Gastrocnemius medialis (tissue), 4 donors: ENCODE data around the gene WFDC1. TPM values are rescaled to one million over a fixed set of nuclear protein-coding genes. Genes with fewer than 3 reads are reported as not detected.

Experiments used
- ATAC-seq, 2 donors: fragments of 150-250 bp; one replicate each; pipeline ENCODE4 v1.9.1; 2016
- DNase-seq, 2 donors: peaks; one replicate each; pipeline ENCODE4 v3.0.0-alpha.2; 2019
- H3K27ac ChIP-seq, 4 donors: fragments of 200-600 bp; sonication (generic); 1 replicate in 1 of 4; 2 replicates in 3 of 4; pipeline ENCODE4 v1.5.1; 2016 to 2018; ENCODE audit warnings: mild to moderate bottlenecking in 2 of 4, moderate library complexity in 1 of 4
- H3K27me3 ChIP-seq, 3 donors: fragments of 200-600 bp; sonication (generic) in 2 of 3; 1 replicate in 1 of 3; 2 replicates in 2 of 3; pipeline versions ENCODE4 v1.5.1 to v1.6.0; 2016 to 2019; ENCODE audit warnings: mild to moderate bottlenecking in 1 of 3, moderate library complexity in 1 of 3
- H3K36me3 ChIP-seq, 2 donors: fragments of 200-600 bp; sonication (generic) in 1 of 2; one replicate each; pipeline ENCODE4 v1.5.1; 2017 to 2018
- H3K4me1 ChIP-seq, 2 donors: fragments of 200-600 bp; sonication (generic) in 1 of 2; one replicate each; pipeline ENCODE4 v1.5.1; 2016 to 2017; ENCODE audit warnings: mild to moderate bottlenecking in 2 of 2
- H3K4me3 ChIP-seq, 4 donors: fragments of 200-600 bp; sonication (generic) in 3 of 4; 1 replicate in 1 of 4; 2 replicates in 3 of 4; pipeline ENCODE4 v1.5.1; 2016 to 2019; ENCODE audit warnings: mild to moderate bottlenecking in 2 of 4
- H3K9me3 ChIP-seq, 3 donors: fragments of 200-600 bp; sonication (generic) in 2 of 3; 1 replicate in 1 of 3; 2 replicates in 2 of 3; pipeline ENCODE4 v1.5.1; 2016 to 2019
- CTCF ChIP-seq, 5 experiments: fragments of 450-650 bp in 3 of 5; fragments of 200-600 bp in 2 of 5; sonication (generic) in 2 of 5; IDR thresholded peaks in 4 of 5; conservative IDR thresholded peaks in 1 of 5; 1 replicate in 4 of 5; 2 replicates in 1 of 5; pipeline ENCODE4 v1.5.1; 2016 to 2019; ENCODE audit warnings: antibody characterized with exemption in 5 of 5, mild to moderate bottlenecking in 3 of 5, moderate library complexity in 3 of 5
- POLR2A ChIP-seq, 2 donors: fragments of 450-650 bp; IDR thresholded peaks; one replicate each; pipeline ENCODE4 v1.6.1; 2017; ENCODE audit warnings: antibody characterized with exemption in 2 of 2, mild to moderate bottlenecking in 2 of 2, moderate library complexity in 2 of 2
- in situ Hi-C, 4 donors: fragments of 200-750 bp; cut with MboI; loops; one replicate each; pipeline versions ENCODE4 v1.15.0 to v1.8.0; 2017; ENCODE audit warnings: low sequenced_read_pairs in 4 of 4
- intact Hi-C: fragments of 100-400 bp; cut with DNase I; formaldehyde crosslinking; loops from one replicate; pipeline ENCODE4 v1.15.1; 2023; ENCODE audit warnings: low total_unique reads
- total RNA-seq, 4 donors: library from RNA; depleted of rRNA; stranded (reverse); fragments of >200 nt; gene quantifications; one replicate each; pipeline versions ENCODE4 v1.1.0 to v1.2.3, GENCODE V29; 2016

The WFDC1 gene
- total RNA-seq, 4 donors from 2014 or later = 0.40 to 0.68 (median 0.49) TPM; not detected in 1

GRCh38 chr16:84351630-84352029 is 57.0 kb downstream of the WFDC1 start:
- intact Hi-C loops = no loop called here
- no peak for ATAC-seq

GRCh38 chr16:84354306-84354705 is 59.6 kb downstream of the WFDC1 start:
- ATAC-seq = no peak
- no peak overlapping the region for H3K27ac ChIP-seq
- intact Hi-C loops (no loop called here), in situ Hi-C loops (no loop called here)
- no peaks in the 10 kb centered on the region for H3K27me3 ChIP-seq
- no peaks in the 10 kb centered on the region for H3K9me3 ChIP-seq
- TF ChIP-seq CTCF (IDR thresholded peaks at IDR 0.05 in 4 of 5, conservative IDR thresholded peaks at IDR 0.05 in 1 of 5) = no peak
- TF ChIP-seq POLR2A (IDR thresholded peaks at IDR 0.05) = no peak
- DNase-seq = no peak
- no peaks in the 10 kb centered on the region for H3K4me1 ChIP-seq
- H3K36me3 ChIP-seq = no peaks in the 10 kb centered on the region
- no peak overlapping the region for H3K4me3 ChIP-seq

More at GRCh38 chr16:84351630-84352029, 57.0 kb downstream of the WFDC1 start:
- Histone ChIP-seq H3K27me3 (peaks cover 0 to 6% (median 0%) of the 10 kb centered on the region in 3 donors), H3K4me3 (no peak overlapping the region), H3K27ac (no peak overlapping the region), H3K36me3 (no peaks in the 10 kb centered on the region), H3K9me3 (no peaks in the 10 kb centered on the region), H3K4me1 (no peaks in the 10 kb centered on the region)
- DNase-seq = no peak
- TF ChIP-seq CTCF (IDR thresholded peaks at IDR 0.05 in 4 of 5, conservative IDR thresholded peaks at IDR 0.05 in 1 of 5) (no peak), POLR2A (IDR thresholded peaks at IDR 0.05) (no peak)
- in situ Hi-C loops = no loop called here

GRCh38 chr16:84355149-84355548 is 60.5 kb downstream of the WFDC1 start:
- no peak for DNase-seq

GRCh38 chr16:84356176-84356575 is 61.5 kb downstream of the WFDC1 start:
- H3K9me3 ChIP-seq = no peaks in the 10 kb centered on the region
- no peaks in the 10 kb centered on the region for H3K4me1 ChIP-seq
- H3K36me3 ChIP-seq = no peaks in the 10 kb centered on the region
- in situ Hi-C loops (no loop called here), intact Hi-C loops (no loop called here)
- no peak overlapping the region for H3K4me3 ChIP-seq
- no peak for ATAC-seq
- H3K27me3 ChIP-seq = no peaks in the 10 kb centered on the region
- no peak for TF ChIP-seq POLR2A (IDR thresholded peaks at IDR 0.05)
- no peak for TF ChIP-seq CTCF (IDR thresholded peaks at IDR 0.05 in 4 of 5, conservative IDR thresholded peaks at IDR 0.05 in 1 of 5)
- H3K27ac ChIP-seq = no peak overlapping the region
- DNase-seq = no peak

More at GRCh38 chr16:84355149-84355548, 60.5 kb downstream of the WFDC1 start:
- Histone ChIP-seq H3K27me3 (no peaks in the 10 kb centered on the region), H3K27ac (no peak overlapping the region), H3K36me3 (no peaks in the 10 kb centered on the region), H3K4me1 (no peaks in the 10 kb centered on the region), H3K4me3 (no peak overlapping the region), H3K9me3 (no peaks in the 10 kb centered on the region)
- no peak for TF ChIP-seq POLR2A (IDR thresholded peaks at IDR 0.05)
- no peak for TF ChIP-seq CTCF (IDR thresholded peaks at IDR 0.05 in 4 of 5, conservative IDR thresholded peaks at IDR 0.05 in 1 of 5)
- ATAC-seq = no peak
- intact Hi-C loops = no loop called here
- in situ Hi-C loops = no loop called here

GRCh38 chr16:84356591-84357116 is 62.0 kb downstream of the WFDC1 start:
- TF ChIP-seq CTCF (IDR thresholded peaks at IDR 0.05 in 4 of 5, conservative IDR thresholded peaks at IDR 0.05 in 1 of 5) (no peak), POLR2A (IDR thresholded peaks at IDR 0.05) (no peak)
- no peaks in the 10 kb centered on the region for H3K27me3 ChIP-seq
- ATAC-seq (no peak), DNase-seq (no peak)
- H3K9me3 ChIP-seq = no peaks in the 10 kb centered on the region
- no peaks in the 10 kb centered on the region for H3K4me1 ChIP-seq
- no peak overlapping the region for H3K4me3 ChIP-seq
- intact Hi-C loops = no loop called here
- no peak overlapping the region for H3K27ac ChIP-seq
- H3K36me3 ChIP-seq = no peaks in the 10 kb centered on the region
- in situ Hi-C loops = no loop called here
